Upper lobe of left lung (tissue), 6 donors: ENCODE results near the gene LMCD1. TPM values are rescaled to one million over a fixed set of nuclear protein-coding genes. Genes with fewer than 3 reads are reported as not detected.

ENCODE experiments used
- ATAC-seq, 2 donors: fragments of 200-7000 bp; cut with Tn5 transposase; one replicate each; pipeline ENCODE4 v1.9.1; 2022; ENCODE audit warnings: mild to moderate bottlenecking in 2 of 2, moderate library complexity in 2 of 2; ENCODE audit not compliant: low FRiP score in 2 of 2
- DNase-seq, 2 donors: peaks; one replicate each; pipeline ENCODE4 v3.0.0-alpha.2; 2019 to 2020
- H3K27ac ChIP-seq, 4 donors: fragments of 200-600 bp; sonication (generic); one replicate each; pipeline ENCODE4 v1.5.1; 2016 to 2019
- H3K27me3 ChIP-seq, 4 donors: fragments of 200-600 bp; sonication (generic); one replicate each; pipeline ENCODE4 v1.5.1; 2017 to 2019
- H3K36me3 ChIP-seq, 4 donors: fragments of 200-600 bp; sonication (generic); one replicate each; pipeline ENCODE4 v1.5.1; 2016 to 2019
- H3K4me1 ChIP-seq, 4 donors: fragments of 200-600 bp; sonication (generic); one replicate each; pipeline ENCODE4 v1.5.1; 2018 to 2019
- H3K4me3 ChIP-seq, 4 donors: fragments of 200-600 bp; sonication (generic); one replicate each; pipeline ENCODE4 v1.5.1; 2017 to 2019; ENCODE audit warnings: mild to moderate bottlenecking in 2 of 4, moderate library complexity in 1 of 4
- H3K9me3 ChIP-seq, 4 donors: fragments of 200-600 bp; sonication (generic); one replicate each; pipeline ENCODE4 v1.5.1; 2018 to 2019
- CTCF ChIP-seq, 6 experiments: fragments of 450-650 bp in 4 of 6; fragments of 200-600 bp in 2 of 6; sonication (generic) in 2 of 6; IDR thresholded peaks; one replicate each; pipeline ENCODE4 v1.5.1; 2016 to 2019; ENCODE audit warnings: antibody characterized with exemption in 6 of 6
- EP300 ChIP-seq, 4 donors: sonication (generic); formaldehyde crosslinking; IDR thresholded peaks; one replicate each; pipeline ENCODE4 v1.5.1; 2017; ENCODE audit warnings: antibody characterized with exemption in 4 of 4, control low read depth in 2 of 4
- POLR2A ChIP-seq, 4 donors: fragments of 450-650 bp; IDR thresholded peaks; one replicate each; pipeline ENCODE4 v1.5.1; 2016 to 2017; ENCODE audit warnings: antibody characterized with exemption in 4 of 4, mild to moderate bottlenecking in 2 of 4
- POLR2AphosphoS5 ChIP-seq, 2 donors: sonication (generic); formaldehyde crosslinking; IDR thresholded peaks; one replicate each; pipeline ENCODE4 v1.5.1; 2017; ENCODE audit warnings: antibody characterized with exemption in 2 of 2
- WGBS, 2 donors: methylation state at CpG; one replicate each; pipeline ENCODE4 v1.1.5; 2017 to 2018; 5-methylcytosine and 5-hydroxymethylcytosine counted together
- total RNA-seq, 6 donors: library from RNA; depleted of rRNA in 4 of 6; stranded (reverse); fragments of >200 nt in 4 of 6; gene quantifications; one replicate each; pipeline versions ENCODE4 v1.1.0 to v1.2.1, GENCODE V29; 2016 to 2021
- donor health status: DM: no; HTN: no; CAD: no; lungs with moderate emphysema.
- donor health status: DM: no; HTN: yes; CAD: no; lungs with severe emphysema.

The LMCD1 gene
- 100 to 1,000 TPM in 4 of 6 donors, 10 to 100 TPM in 2; 47.4 to 269 (median 118) TPM for total RNA-seq

GRCh38 chr3:8501371-8502131, at the start of gene LMCD1:
Gene LMCD1, plus strand, starts transcription at chr3:8501823. Its CDS starts 116 bp downstream, at chr3:8501939.
- Histone ChIP-seq H3K27me3 (no peaks in the 10 kb centered on the region), H3K9me3 (no peaks in the 10 kb centered on the region)
- 1 to 2% methylated on average over 19 to 49 of the region's 49 CpGs for WGBS, 2 donors

GRCh38 chr3:8452112-8452511, 49.5 kb upstream of the LMCD1 start:
- ATAC-seq, result no peak

More at GRCh38 chr3:8501371-8502131, at the start of gene LMCD1:
- ATAC-seq (peak; percentile 98 to 99), DNase-seq (peak; percentile 96 to 98)
- H3K4me3 ChIP-seq, result peak within 1 kb of the TSS; percentile 36 to 59 (median 43)
- TF ChIP-seq POLR2AphosphoS5 (IDR thresholded peaks at IDR 0.05), result peak; percentile 68 to 86
- TF ChIP-seq CTCF (IDR thresholded peaks at IDR 0.05), result peak in 4 of 6 experiments; percentile 34 to 73 (median 38)
- peak in 2 of 4 donors; percentile 69 to 70 for TF ChIP-seq POLR2A (IDR thresholded peaks at IDR 0.05)
- peak in 1 of 4 donors; percentile 17 for TF ChIP-seq EP300 (IDR thresholded peaks at IDR 0.05)
- peak within 1 kb of the TSS; percentile 84 to 90 (median 86) for H3K27ac ChIP-seq
- peaks cover 24 to 41% (median 29%) of the 10 kb centered on the region in 4 donors for H3K4me1 ChIP-seq
- H3K36me3 ChIP-seq, result no peaks in the 10 kb centered on the region

GRCh38 chr3:8453153-8453552, 48.5 kb upstream of the LMCD1 start:
- H3K4me3 ChIP-seq, result no peak overlapping the region
- H3K27me3 ChIP-seq, result no peaks in the 10 kb centered on the region
- no peak overlapping the region for H3K27ac ChIP-seq
- peaks cover 0 to 4% (median 0%) of the 10 kb centered on the region in 4 donors for H3K4me1 ChIP-seq
- WGBS, 2 donors, result 70 to 93% methylated on average over 3 to 5 of the region's 5 CpGs
- no peak for ATAC-seq
- TF ChIP-seq CTCF (IDR thresholded peaks at IDR 0.05) (no peak), POLR2A (IDR thresholded peaks at IDR 0.05) (no peak), EP300 (IDR thresholded peaks at IDR 0.05) (no peak), POLR2AphosphoS5 (IDR thresholded peaks at IDR 0.05) (no peak)
- H3K9me3 ChIP-seq, result no peaks in the 10 kb centered on the region
- no peaks in the 10 kb centered on the region for H3K36me3 ChIP-seq
- no peak for DNase-seq

More at GRCh38 chr3:8452112-8452511, 49.5 kb upstream of the LMCD1 start:
- H3K4me3 ChIP-seq, result no peak overlapping the region
- H3K4me1 ChIP-seq, result peaks cover 0 to 4% (median 0%) of the 10 kb centered on the region in 4 donors
- no peak overlapping the region for H3K27ac ChIP-seq
- H3K27me3 ChIP-seq, result no peaks in the 10 kb centered on the region
- DNase-seq, result no peak
- 87 to 88% methylated on average over 4 of the region's 4 CpGs for WGBS, 2 donors
- TF ChIP-seq EP300 (IDR thresholded peaks at IDR 0.05), result no peak
- TF ChIP-seq POLR2AphosphoS5 (IDR thresholded peaks at IDR 0.05), result no peak
- TF ChIP-seq POLR2A (IDR thresholded peaks at IDR 0.05), result no peak
- no peak for TF ChIP-seq CTCF (IDR thresholded peaks at IDR 0.05)
- H3K36me3 ChIP-seq, result no peaks in the 10 kb centered on the region
- H3K9me3 ChIP-seq, result no peaks in the 10 kb centered on the region

GRCh38 chr3:8455526-8456411, 45.9 kb upstream of the LMCD1 start:
- Histone ChIP-seq H3K4me1 (peaks cover 0 to 8% (median 4%) of the 10 kb centered on the region in 4 donors), H3K27me3 (no peaks in the 10 kb centered on the region), H3K27ac (peak overlapping the region; percentile 7 to 65 (median 36)), H3K4me3 (no peak overlapping the region), H3K9me3 (no peaks in the 10 kb centered on the region), H3K36me3 (no peaks in the 10 kb centered on the region)
- TF ChIP-seq CTCF (IDR thresholded peaks at IDR 0.05) (no peak), POLR2A (IDR thresholded peaks at IDR 0.05) (no peak), POLR2AphosphoS5 (IDR thresholded peaks at IDR 0.05) (no peak), EP300 (IDR thresholded peaks at IDR 0.05) (no peak)
- DNase-seq (no peak), ATAC-seq (no peak)
- WGBS, 2 donors, result 79 to 82% methylated on average over 5 of the region's 5 CpGs
